Common myeloid progenitor, CD34-positive (primary cell): ENCODE results near the gene SNX19.

Experiments used
- CTCF ChIA-PET: fragments of 350-600 bp; sonication (Branson Sonifier 250); formaldehyde crosslinking; loops from one replicate; lab custom pipeline; 2021; ENCODE audit warnings: antibody characterized with exemption; lab: Charles Lee
- POLR2A ChIA-PET: fragments of 350-600 bp; sonication (Branson Sonifier 250); formaldehyde crosslinking; loops from one replicate; lab custom pipeline; 2021; ENCODE audit warnings: antibody characterized with exemption; lab: Charles Lee
- DNase-seq, 3 donors: peaks; one replicate each; pipeline versions ENCODE4 v3.0.0 to v3.0.0-alpha.2; 2013
- H3K27ac ChIP-seq, 2 experiments: 1 replicate in 1 of 2; 2 replicates in 1 of 2; pipeline ENCODE4 v1.7.0; 2013; ENCODE audit warnings: inconsistent platforms in 2 of 2, low read length in 2 of 2, mild to moderate bottlenecking in 2 of 2, low read depth in 1 of 2, moderate library complexity in 1 of 2; ENCODE audit not compliant: severe bottlenecking in 2 of 2, insufficient read depth in 1 of 2, poor library complexity in 1 of 2
- H3K27me3 ChIP-seq, 5 experiments: replicated peaks in 2 of 5; 1 replicate in 3 of 5; 2 replicates in 2 of 5; pipeline versions ENCODE4 v1.6.1 to v1.7.0; 2013; ENCODE audit warnings: low read length in 4 of 5, mild to moderate bottlenecking in 2 of 5, moderate library complexity in 2 of 5, inconsistent platforms in 1 of 5; ENCODE audit not compliant: insufficient read depth in 5 of 5, control insufficient read depth in 4 of 5
- H3K36me3 ChIP-seq, 4 experiments: 1 replicate in 2 of 4; 2 replicates in 2 of 4; pipeline versions ENCODE4 v1.6.1 to v1.7.0; 2013; ENCODE audit warnings: low read length in 3 of 4, control low read depth in 1 of 4, mild to moderate bottlenecking in 1 of 4; ENCODE audit not compliant: control insufficient read depth in 4 of 4, insufficient read depth in 4 of 4
- H3K4me1 ChIP-seq, 4 experiments: 1 replicate in 3 of 4; 2 replicates in 1 of 4; pipeline versions ENCODE4 v1.6.1 to v1.7.1; 2013; ENCODE audit warnings: low read length in 3 of 4, mild to moderate bottlenecking in 3 of 4, control low read depth in 1 of 4, inconsistent platforms in 1 of 4, moderate library complexity in 1 of 4; ENCODE audit not compliant: control insufficient read depth in 4 of 4, insufficient read depth in 4 of 4; ENCODE audit errors: control extremely low read depth in 1 of 4
- H3K4me3 ChIP-seq, 7 experiments: 1 replicate in 4 of 7; 2 replicates in 3 of 7; pipeline versions ENCODE4 v1.5.1 to v1.7.0; 2013; ENCODE audit warnings: mild to moderate bottlenecking in 7 of 7, low read length in 6 of 7, moderate library complexity in 6 of 7, inconsistent platforms in 2 of 7, low read depth in 2 of 7, control low read depth in 1 of 7; ENCODE audit not compliant: insufficient read depth in 4 of 7, control insufficient read depth in 1 of 7; ENCODE audit errors: extremely low read depth in 1 of 7
- H3K9me3 ChIP-seq, 5 experiments: 1 replicate in 4 of 5; 2 replicates in 1 of 5; pipeline versions ENCODE4 v1.6.1 to v1.7.1; 2013; ENCODE audit warnings: low read length in 4 of 5, mild to moderate bottlenecking in 2 of 5, inconsistent platforms in 1 of 5, low read depth in 1 of 5, moderate library complexity in 1 of 5; ENCODE audit not compliant: control insufficient read depth in 4 of 5, insufficient read depth in 2 of 5; ENCODE audit errors: control extremely low read depth in 1 of 5
- WGBS: methylation state at CpG from one replicate; pipeline ENCODE4 v1.1.5; 2013; ENCODE audit not compliant: insufficient coverage; 5-methylcytosine and 5-hydroxymethylcytosine counted together

The SNX19 gene

GRCh38 chr11:130915603-130916237 is 559 bp downstream of the SNX19 start:
- no peak for DNase-seq
- no peaks in the 10 kb centered on the region for H3K9me3 ChIP-seq
- 56% methylated on average over 16 of the region's 21 CpGs for WGBS

GRCh38 chr11:130913268-130913667 is 3.0 kb downstream of the SNX19 start:
- Histone ChIP-seq H3K27me3 (peaks cover 0 to 6% (median 0%) of the 10 kb centered on the region in 5 experiments), H3K27ac (no peak overlapping the region), H3K36me3 (peaks cover 11 to 53% (median 35%) of the 10 kb centered on the region in 4 experiments), H3K4me3 (no peak overlapping the region), H3K9me3 (no peaks in the 10 kb centered on the region), H3K4me1 (peaks cover 3 to 18% (median 11%) of the 10 kb centered on the region in 4 experiments)
- ChIA-PET CTCF (interaction anchor here (2.0 to 7.4 kb wide), 2 partner anchors 10 to 51 kb away, joined by 6 to 78 read pairs; no protein-coding TSS in a partner anchor), POLR2A (no interaction called here)
- WGBS = 100% methylated on average over 1 of the region's 2 CpGs
- peak in 1 of 3 donors; percentile 16 for DNase-seq

More at GRCh38 chr11:130915603-130916237, 559 bp downstream of the SNX19 start:
- ChIA-PET CTCF (interaction anchor here (0.6 to 7.4 kb wide), 10 partner anchors 11 to 599 kb away, joined by 3 to 78 read pairs (median 4); no protein-coding TSS in a partner anchor), POLR2A (no interaction called here)
- H3K4me1 ChIP-seq = peaks cover 3 to 18% (median 11%) of the 10 kb centered on the region in 4 experiments
- H3K27me3 ChIP-seq = peaks cover 0 to 6% (median 0%) of the 10 kb centered on the region in 5 experiments
- peak overlapping the region; percentile 28 to 97 (median 84) for H3K4me3 ChIP-seq
- H3K27ac ChIP-seq = peak overlapping the region; percentile 89 to 95
- peaks cover 2 to 38% (median 16%) of the 10 kb centered on the region in 4 experiments for H3K36me3 ChIP-seq

- H3K4me1 ChIP-seq = peaks cover 3 to 18% (median 11%) of the 10 kb centered on the region in 4 experiments
- H3K36me3 ChIP-seq = peaks cover 13 to 60% (median 41%) of the 10 kb centered on the region in 4 experiments
- POLR2A ChIA-PET = no interaction called here
- CTCF ChIA-PET = interaction anchor here (7.4 kb wide), 1 partner anchor 9 kb away, joined by 78 read pairs; no protein-coding TSS in a partner anchor
- H3K9me3 ChIP-seq = no peaks in the 10 kb centered on the region
- DNase-seq = no peak
- no peak overlapping the region for H3K27ac ChIP-seq
- peaks cover 0 to 4% (median 0%) of the 10 kb centered on the region in 5 experiments for H3K27me3 ChIP-seq
- H3K4me3 ChIP-seq = no peak overlapping the region
- 87% methylated on average over 2 of the region's 6 CpGs for WGBS
Observed at GRCh38 chr11:130912552-130912951, 3.7 kb downstream of the SNX19 start.

- Histone ChIP-seq H3K4me3 (no peak overlapping the region), H3K9me3 (no peaks in the 10 kb centered on the region), H3K4me1 (peaks cover 0 to 11% (median 8%) of the 10 kb centered on the region in 4 experiments), H3K27ac (no peak overlapping the region), H3K27me3 (no peaks in the 10 kb centered on the region), H3K36me3 (peaks cover 16 to 72% (median 49%) of the 10 kb centered on the region in 4 experiments)
- WGBS = over 99% methylated on average over 11 of the region's 11 CpGs
- no peak for DNase-seq
- POLR2A ChIA-PET = no interaction called here
- CTCF ChIA-PET = interaction anchor here (4.0 to 7.4 kb wide), 2 partner anchors 8 to 17 kb away, joined by 15 to 78 read pairs; no protein-coding TSS in a partner anchor
Observed at GRCh38 chr11:130911306-130911705, 5.0 kb downstream of the SNX19 start.

- Histone ChIP-seq H3K9me3 (no peaks in the 10 kb centered on the region), H3K4me3 (no peak overlapping the region), H3K27ac (no peak overlapping the region), H3K36me3 (peaks cover 16 to 83% (median 63%) of the 10 kb centered on the region in 4 experiments), H3K27me3 (no peaks in the 10 kb centered on the region), H3K4me1 (no peaks in the 10 kb centered on the region)
- ChIA-PET POLR2A (no interaction called here), CTCF (interaction anchor here (1.2 to 4.0 kb wide), 4 partner anchors 11 to 30 kb away, joined by 3 to 15 read pairs (median 4); no protein-coding TSS in a partner anchor)
- 100% methylated on average over 1 of the region's 1 CpG for WGBS
- DNase-seq = no peak
Observed at GRCh38 chr11:130909650-130910049, 6.6 kb downstream of the SNX19 start.

- H3K4me3 ChIP-seq = no peak overlapping the region
- peaks cover 16 to 83% (median 62%) of the 10 kb centered on the region in 4 experiments for H3K36me3 ChIP-seq
- no peak overlapping the region for H3K27ac ChIP-seq
- no peaks in the 10 kb centered on the region for H3K9me3 ChIP-seq
- DNase-seq = no peak
- H3K4me1 ChIP-seq = no peaks in the 10 kb centered on the region
- 100% methylated on average over 4 of the region's 4 CpGs for WGBS
- CTCF ChIA-PET = interaction anchor here (1.7 to 4.0 kb wide), 3 partner anchors 12 to 15 kb away, joined by 4 to 15 read pairs (median 5); no protein-coding TSS in a partner anchor
- POLR2A ChIA-PET = no interaction called here
- no peaks in the 10 kb centered on the region for H3K27me3 ChIP-seq
Observed at GRCh38 chr11:130908770-130909625, 7.3 kb downstream of the SNX19 start.
